ENCODE results near the gene CGB7.
"Not testable (repeated sequence)": the region's sequence is repeated elsewhere in the genome, so short reads cannot be mapped to it uniquely, and the experiment has no call there.

Gene CGB7

DNA sequence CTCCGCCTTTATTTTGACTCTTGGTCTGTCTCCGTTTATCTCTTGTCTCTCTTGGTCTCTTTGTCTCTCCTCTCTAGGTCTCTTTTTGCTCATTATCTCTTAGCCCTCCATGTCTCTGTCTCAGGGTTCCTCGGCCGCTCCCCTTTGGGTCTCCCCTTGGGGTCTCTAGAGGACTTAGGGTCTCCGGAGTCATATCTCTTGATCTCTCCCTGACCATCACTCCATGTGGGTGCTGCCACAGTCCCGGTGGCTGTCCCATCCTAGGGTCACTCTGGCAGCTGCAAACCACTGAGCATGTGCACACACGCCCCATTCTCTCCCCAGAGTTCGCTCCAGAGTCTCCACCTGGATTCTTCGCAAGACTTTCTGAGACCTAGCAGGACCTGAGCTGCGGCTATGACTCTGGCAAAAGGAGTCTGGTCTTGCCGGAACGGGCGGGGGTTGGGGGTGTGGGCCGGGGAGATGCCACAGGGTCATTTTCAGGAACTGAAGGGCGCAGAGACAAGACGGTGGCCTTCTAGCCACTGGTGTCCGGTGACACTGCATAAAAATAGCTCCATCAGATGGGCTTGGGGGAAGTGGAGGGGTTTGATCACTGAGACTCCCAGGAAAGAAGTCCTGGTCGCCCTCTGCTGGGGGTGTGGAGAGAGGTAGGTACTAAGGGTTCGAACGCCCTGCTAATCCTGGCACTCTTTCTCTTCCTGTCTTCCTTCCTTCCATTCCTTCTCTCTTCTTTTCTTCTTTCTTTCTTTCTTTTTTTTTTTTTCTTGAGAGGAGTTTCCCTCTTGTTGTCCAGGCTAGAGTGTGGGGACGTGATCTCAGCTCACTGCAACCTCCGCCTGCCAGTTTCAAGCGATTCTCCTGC, 16.2 kb upstream of the CGB7 start:
- peak; percentile 32 for DNase-seq

DNA sequence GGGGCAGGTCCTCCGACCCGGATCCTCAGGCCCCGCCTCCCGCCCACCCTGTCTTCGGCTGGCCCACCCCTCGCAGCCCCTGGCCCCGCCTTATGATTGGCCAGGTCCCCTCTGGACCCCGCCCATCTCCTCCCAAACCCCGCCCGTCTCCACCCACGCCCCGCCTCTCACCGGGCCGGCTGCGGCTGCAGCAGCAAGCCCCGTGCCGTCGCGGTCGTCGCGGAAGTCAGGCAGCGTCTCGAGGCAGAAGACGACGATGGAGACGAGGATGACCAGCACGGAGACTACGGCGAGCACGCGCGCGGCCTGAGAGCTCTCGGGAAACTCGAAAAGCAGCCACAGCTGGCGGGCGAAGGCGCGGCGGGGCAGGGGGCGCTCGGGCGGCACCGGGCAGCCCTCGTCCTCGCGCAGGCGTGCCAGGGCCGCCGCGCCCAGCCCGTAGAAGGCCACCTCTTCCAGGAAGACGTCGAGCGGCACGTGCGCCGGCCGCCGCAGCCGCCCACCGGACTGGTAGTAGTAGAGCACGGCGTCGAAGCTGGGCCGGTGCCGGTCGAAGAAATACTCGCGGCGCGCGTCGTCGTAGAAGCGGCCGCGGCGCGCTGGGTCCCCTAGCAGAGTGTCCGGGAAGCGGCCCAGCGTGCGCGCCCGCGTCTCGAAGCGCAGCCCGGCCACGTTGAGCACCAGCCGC, 14.5 kb upstream of the CGB7 start:
- peak; percentile 42 for DNase-seq

GRCh38 chr19:49070416-49070815, 12.9 kb upstream of the CGB7 start:
- DNase-seq: no peak

- no peak for DNase-seq
These were observed 11.5 kb upstream of the CGB7 start for GRCh38 chr19:49069026-49069425.

DNA sequence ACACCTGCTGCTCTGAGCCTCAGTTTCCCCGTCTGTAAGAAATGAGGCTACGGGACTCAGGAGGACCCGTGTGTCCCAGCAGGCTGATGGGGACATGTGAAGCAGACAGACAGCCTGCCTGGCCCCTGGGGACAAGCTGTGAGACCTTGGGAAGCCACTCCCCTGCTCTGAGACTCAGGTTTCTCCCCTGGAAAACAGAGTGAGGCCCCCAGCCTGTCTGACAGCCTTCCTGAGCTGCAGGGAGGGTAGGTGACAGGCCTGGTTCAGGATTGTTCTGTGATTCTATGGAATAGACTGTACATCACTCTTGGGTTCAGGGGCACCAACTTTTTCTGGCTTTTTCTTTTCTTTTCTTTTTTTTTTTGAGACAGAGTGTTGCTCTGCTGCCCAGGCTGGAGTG, 10.0 kb upstream of the CGB7 start:
- no peak for DNase-seq

DNA sequence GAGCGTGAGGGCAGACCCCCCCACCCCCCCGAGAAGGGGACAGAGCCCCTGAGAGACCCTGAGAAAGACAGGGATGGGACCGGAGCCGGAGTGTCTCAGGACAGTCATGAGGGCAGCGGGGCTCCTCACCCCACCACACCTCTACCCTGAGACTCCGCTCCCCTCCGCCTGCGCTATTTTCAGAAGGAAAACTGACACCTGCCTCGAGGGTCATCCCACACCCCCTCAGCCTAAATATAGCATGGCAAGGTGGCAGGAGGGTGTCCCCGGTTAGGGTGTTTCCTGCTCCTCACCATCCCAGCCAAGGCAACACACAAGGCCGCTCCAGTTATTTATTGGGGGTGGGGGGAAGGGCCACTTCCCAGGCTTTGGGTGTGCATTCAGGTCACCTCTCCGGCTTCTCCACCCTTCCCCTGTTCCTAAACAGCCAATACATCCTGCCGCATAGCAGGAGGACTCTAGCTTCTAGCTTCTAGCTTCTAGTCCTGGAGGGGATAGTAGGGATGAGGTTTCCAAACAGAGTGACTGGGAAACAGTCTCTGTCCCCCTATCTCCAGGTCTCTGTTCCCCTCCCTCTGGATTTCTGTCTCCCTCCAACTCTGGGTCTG, 8.5 kb upstream of the CGB7 start:
- DNase-seq: no peak

DNA sequence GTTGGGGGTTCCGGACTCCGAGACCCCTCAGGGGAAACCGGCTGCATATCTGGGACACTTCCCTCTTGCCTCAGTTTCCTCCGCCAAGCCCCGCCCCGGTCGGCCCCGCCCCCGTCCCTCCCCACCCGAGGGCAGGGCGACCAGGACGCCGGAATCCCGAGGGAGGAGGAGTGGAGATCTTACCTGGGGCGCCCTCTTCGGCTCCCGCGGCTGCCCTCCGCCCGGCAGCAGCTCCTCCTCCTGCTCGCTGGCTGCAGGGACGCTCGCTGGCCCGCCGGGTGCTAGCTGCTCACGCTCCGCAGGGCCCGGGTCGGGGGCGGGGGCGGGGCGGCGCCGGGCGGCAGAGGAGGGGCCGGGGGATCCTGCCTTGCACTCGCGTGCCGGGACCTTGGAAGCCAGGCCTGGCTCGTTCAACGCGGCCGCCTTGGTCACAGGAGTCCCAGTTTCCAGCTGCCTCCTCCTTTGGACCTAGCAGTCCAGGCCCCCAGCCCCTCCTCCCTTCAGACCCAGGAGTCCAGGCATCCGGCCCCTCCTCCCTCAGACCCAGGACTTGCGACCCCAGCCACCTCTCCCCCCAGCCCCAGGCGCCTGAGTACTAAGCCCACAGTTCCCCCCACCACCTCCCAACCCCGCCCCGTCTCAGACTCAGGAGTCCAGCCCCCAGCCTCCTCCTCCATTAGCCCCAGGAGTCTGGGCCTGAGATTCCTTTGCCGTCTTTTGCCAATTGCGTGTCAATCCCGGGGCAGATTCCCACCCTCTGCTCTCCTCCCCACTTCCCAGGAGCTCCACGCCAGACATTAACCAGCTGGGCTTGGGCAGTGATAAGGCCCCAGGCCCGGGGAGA, 7.4 kb upstream of the CGB7 start, which contains the start of gene NTF4:
NTF4 (minus strand) TSS at position 51 of the 844 bp plus-strand sequence. CDS start 2,821 bp downstream, outside the sequence.
- DNase-seq: peak; percentile 22

- no peak for DNase-seq
These were observed 6.6 kb upstream of the CGB7 start for GRCh38 chr19:49064029-49064629.

- no peak for DNase-seq
These were observed 3.9 kb upstream of the CGB7 start for GRCh38 chr19:49061445-49061844.

GRCh38 chr19:49061000-49061399, 3.5 kb upstream of the CGB7 start:
- no peak for DNase-seq

- no peak for DNase-seq
These were observed 1.5 kb upstream of the CGB7 start for GRCh38 chr19:49059053-49059452.

GRCh38 chr19:49058562-49058961, 1.0 kb upstream of the CGB7 start:
- peak; percentile 50 for DNase-seq

- not testable (repeated sequence) for DNase-seq
These were observed 500 bp downstream of the CGB7 start for GRCh38 chr19:49056902-49057596.

- peak; percentile 66 for DNase-seq
These were observed 1.2 kb downstream of the CGB7 start for GRCh38 chr19:49056101-49056901.

- DNase-seq: not testable (repeated sequence)
These were observed 7.0 kb downstream of the CGB7 start for GRCh38 chr19:49050376-49051033.

- not testable (repeated sequence) for DNase-seq
These were observed 7.7 kb downstream of the CGB7 start for GRCh38 chr19:49049834-49050233.

DNA sequence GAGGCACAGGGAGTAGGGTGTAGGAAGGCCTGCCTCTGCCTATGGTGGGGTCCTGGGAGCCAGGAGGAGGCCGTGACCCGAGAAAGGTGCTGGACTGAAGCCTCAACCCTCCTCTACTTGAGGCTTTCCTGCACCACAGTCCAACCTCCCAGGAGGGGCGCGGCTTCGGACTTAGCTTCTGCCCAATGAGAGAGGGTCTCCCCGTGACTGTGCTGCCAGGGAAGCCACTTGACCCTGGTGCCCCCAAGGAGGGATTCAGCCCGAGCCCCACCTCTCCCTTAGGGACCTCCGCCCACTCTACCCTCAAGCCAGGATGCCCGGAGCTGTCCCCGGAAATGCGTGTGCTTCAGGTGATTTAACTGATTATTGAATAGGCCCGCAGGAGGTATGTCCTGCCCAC, 8.5 kb downstream of the CGB7 start, which contains the start of gene CGB8:
CGB8 (minus strand) TSS at position 101 of the 400 bp plus-strand sequence. CDS start 372 bp downstream, outside the sequence.
- DNase-seq: not testable (repeated sequence)

DNA sequence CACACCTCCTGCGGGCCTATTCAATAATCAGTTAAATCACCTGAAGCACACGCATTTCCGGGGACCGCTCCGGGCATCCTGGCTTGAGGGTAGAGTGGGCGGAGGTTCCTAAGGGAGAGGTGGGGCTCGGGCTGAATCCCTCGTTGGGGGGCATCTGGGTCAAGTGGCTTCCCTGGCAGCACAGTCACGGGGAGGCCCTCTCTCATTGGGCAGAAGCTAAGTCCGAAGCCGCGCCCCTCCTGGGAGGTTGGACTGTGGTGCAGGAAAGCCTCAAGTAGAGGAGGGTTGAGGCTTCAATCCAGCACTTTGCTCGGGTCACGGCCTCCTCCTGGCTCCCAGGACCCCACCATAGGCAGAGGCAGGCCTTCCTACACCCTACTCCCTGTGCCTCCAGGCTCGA, 14.0 kb downstream of the CGB7 start, which contains the start of gene CGB5:
CGB5 (plus strand) TSS at position 301 of the 400 bp plus-strand sequence. CDS start 362 bp downstream, outside the sequence.
- not testable (repeated sequence) for DNase-seq

DNA sequence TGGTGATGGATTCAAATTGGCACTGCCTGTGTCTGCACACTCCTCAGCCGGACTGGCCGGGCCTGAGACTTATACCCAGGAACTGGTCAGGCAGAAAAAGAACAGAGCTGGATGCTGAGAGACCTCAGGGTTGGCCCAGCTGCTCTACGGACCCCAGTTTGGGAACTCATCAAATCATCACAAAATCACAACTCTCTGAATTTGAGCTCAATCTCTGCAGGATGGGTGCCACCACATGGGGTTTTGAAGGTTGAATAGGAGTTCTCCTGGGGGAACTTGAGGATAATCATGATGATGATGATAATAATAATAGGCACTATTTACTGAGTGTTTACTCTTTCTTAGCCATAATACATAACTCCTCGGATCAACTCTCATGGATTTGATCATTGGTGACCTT, 14.9 kb downstream of the CGB7 start:
- not testable (repeated sequence) for DNase-seq

DNA sequence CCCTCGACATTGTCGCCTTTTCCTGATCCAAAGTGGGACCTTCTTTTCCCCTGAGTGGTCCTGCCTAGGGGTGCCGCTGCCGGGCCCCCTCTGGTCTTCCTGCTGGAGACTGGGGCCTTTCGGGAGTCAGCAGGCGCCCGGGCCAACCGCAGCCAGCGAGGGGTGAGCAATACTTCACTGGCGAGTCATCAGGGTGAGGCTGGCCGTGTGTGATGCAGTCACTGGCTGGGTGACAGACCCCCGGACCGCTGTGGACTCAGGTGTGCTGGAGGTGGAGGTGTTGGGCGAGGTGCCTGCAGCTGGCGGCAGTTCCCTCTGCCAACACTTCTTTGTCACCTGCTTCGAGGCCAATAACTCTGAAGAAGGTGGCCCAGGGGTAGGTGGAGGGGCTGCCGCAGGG, 15.4 kb downstream of the CGB7 start:
- no peak for DNase-seq
